ENCODE measurements around the gene YJEFN3. TPM values are rescaled to one million over a fixed set of nuclear protein-coding genes. Genes with fewer than 3 reads are reported as not detected.

The YJEFN3 gene
- total RNA-seq, 1 donor from 2014 or later, result 2.6 TPM

DNA sequence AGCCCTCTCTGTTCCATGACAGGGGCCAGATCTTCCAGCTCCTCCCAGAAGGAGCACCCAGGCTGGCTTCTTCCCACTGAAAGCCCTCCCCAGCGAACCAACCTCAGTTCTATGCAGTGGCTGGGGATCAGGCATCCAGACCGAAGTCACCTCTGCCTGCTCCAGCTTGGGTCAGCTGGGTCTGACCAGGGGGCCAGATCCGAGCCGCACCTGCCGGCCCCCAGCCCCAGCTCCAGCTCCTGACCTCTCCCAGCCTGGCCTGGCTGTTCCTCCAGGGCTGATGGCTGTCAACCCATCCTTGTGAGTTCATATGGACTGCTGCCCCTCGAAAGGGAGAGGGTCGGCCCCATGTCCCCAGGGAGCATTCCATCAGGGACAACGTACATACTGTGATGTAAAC lies 21.4 kb upstream of the YJEFN3 start:
- Histone ChIP-seq H3K27me3 (no peaks in the 10 kb centered on the region), H3K27ac (no peak overlapping the region), H3K4me2 (no peak overlapping the region), H3K4me3 (no peak overlapping the region), H2AFZ (replicated peaks) (no peak overlapping the region), H3K79me2 (ENCODE audit: low read depth) (no peaks in the 10 kb centered on the region), H3F3A (ENCODE audit: low read depth) (peaks cover 10% of the 10 kb centered on the region), H3K9me3 (ENCODE audit: low read depth) (no peaks in the 10 kb centered on the region), H3K9ac (no peak overlapping the region), H3K4me1 (no peaks in the 10 kb centered on the region), H4K20me1 (ENCODE audit: low read depth) (peaks cover 2% of the 10 kb centered on the region), H3K36me3 (no peaks in the 10 kb centered on the region)
- Mint-ChIP-seq H3K9me3 (no peaks in the 10 kb centered on the region), H3K27me3 (ENCODE audit: insufficient read depth, low read depth) (peaks cover 2% of the 10 kb centered on the region), H3K4me3 (no peak overlapping the region), H3K36me3 (peaks cover 25% of the 10 kb centered on the region), H3K4me1 (peaks cover 2% of the 10 kb centered on the region), H3K27ac (no peak overlapping the region)
- DNase-seq (ENCODE audit: low spot score), result no peak
- TF ChIP-seq EZH2phosphoT487 (IDR thresholded peaks at IDR 0.05) (no peak), EZH2 (IDR thresholded peaks at IDR 0.05) (no peak)
- TF ChIP-seq, protein P1, sequence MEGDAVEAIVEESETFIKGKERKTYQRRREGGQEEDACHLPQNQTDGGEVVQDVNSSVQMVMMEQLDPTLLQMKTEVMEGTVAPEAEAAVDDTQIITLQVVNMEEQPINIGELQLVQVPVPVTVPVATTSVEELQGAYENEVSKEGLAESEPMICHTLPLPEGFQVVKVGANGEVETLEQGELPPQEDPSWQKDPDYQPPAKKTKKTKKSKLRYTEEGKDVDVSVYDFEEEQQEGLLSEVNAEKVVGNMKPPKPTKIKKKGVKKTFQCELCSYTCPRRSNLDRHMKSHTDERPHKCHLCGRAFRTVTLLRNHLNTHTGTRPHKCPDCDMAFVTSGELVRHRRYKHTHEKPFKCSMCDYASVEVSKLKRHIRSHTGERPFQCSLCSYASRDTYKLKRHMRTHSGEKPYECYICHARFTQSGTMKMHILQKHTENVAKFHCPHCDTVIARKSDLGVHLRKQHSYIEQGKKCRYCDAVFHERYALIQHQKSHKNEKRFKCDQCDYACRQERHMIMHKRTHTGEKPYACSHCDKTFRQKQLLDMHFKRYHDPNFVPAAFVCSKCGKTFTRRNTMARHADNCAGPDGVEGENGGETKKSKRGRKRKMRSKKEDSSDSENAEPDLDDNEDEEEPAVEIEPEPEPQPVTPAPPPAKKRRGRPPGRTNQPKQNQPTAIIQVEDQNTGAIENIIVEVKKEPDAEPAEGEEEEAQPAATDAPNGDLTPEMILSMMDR (IDR thresholded peaks at IDR 0.05), result no peak

DNA sequence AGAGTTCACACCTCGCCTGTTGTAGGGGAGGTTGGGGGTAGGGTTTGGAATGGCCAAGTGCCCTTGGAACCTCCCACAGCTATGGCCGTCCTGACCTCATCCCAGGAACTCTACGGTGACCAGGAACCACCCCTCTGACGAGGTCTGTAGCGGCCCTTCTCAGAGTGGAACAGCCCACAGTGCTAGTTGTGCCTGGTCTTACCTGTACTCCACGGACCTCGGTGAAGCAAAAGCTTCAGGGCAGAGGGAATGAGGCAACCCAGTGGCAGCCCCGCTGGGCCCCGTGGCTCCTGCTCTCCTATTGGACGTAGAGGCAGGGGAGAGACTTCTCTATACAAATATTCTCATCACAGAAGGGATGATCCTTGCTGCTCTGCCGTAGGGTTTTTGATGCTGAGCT lies 20.5 kb upstream of the YJEFN3 start:
- Mint-ChIP-seq H3K27me3 (ENCODE audit: insufficient read depth, low read depth) (peaks cover 2% of the 10 kb centered on the region), H3K36me3 (peaks cover 19% of the 10 kb centered on the region), H3K27ac (no peak overlapping the region), H3K4me1 (peaks cover 2% of the 10 kb centered on the region), H3K4me3 (no peak overlapping the region), H3K9me3 (no peaks in the 10 kb centered on the region)
- Histone ChIP-seq H3K4me2 (no peak overlapping the region), H3K36me3 (no peaks in the 10 kb centered on the region), H3F3A (ENCODE audit: low read depth) (peaks cover 10% of the 10 kb centered on the region), H3K27ac (no peak overlapping the region), H3K4me1 (no peaks in the 10 kb centered on the region), H3K79me2 (ENCODE audit: low read depth) (no peaks in the 10 kb centered on the region), H3K27me3 (no peaks in the 10 kb centered on the region), H2AFZ (replicated peaks) (no peak overlapping the region), H3K4me3 (no peak overlapping the region), H4K20me1 (ENCODE audit: low read depth) (peaks cover 2% of the 10 kb centered on the region), H3K9ac (no peak overlapping the region), H3K9me3 (ENCODE audit: low read depth) (no peaks in the 10 kb centered on the region)
- DNase-seq (ENCODE audit: low spot score), result no peak
- TF ChIP-seq EZH2phosphoT487 (IDR thresholded peaks at IDR 0.05), result no peak
- TF ChIP-seq, protein P1 (IDR thresholded peaks at IDR 0.05), result no peak
- no peak for TF ChIP-seq EZH2 (IDR thresholded peaks at IDR 0.05)

DNA sequence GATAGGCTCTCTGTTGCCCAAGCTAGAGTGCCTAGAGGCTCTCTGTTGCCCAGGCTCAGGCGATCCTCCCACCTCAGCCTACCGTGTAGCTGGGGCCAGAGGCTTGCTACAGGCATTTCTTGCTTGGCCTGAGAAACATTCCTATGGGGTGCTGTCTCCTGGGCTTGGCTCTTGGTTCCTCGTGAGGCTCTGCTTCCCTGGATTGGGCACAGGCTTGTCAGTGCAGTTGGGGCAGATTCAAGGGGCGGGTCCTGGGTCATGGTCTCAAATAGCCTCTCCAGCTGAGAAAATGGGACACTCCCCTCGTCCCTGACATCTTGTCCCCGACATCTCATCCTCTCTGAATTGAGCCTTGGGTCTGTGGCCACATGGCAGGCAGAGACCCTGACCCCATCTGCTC lies 18.3 kb upstream of the YJEFN3 start:
- H3K27me3 Mint-ChIP-seq (ENCODE audit: insufficient read depth, low read depth), result no peaks in the 10 kb centered on the region
- no peaks in the 10 kb centered on the region for H3K79me2 ChIP-seq (ENCODE audit: low read depth)
- no peaks in the 10 kb centered on the region for H4K20me1 ChIP-seq (ENCODE audit: low read depth)
- peak overlapping the region; percentile 26 for H3K27ac Mint-ChIP-seq
- H2AFZ ChIP-seq (replicated peaks), result no peak overlapping the region
- peaks cover 2% of the 10 kb centered on the region for H3K4me1 Mint-ChIP-seq
- peaks cover 10% of the 10 kb centered on the region for H3F3A ChIP-seq (ENCODE audit: low read depth)
- H3K27me3 ChIP-seq, result no peaks in the 10 kb centered on the region
- H3K9me3 ChIP-seq (ENCODE audit: low read depth), result no peaks in the 10 kb centered on the region
- H3K9ac ChIP-seq, result no peak overlapping the region
- H3K4me3 Mint-ChIP-seq, result no peak overlapping the region
- H3K36me3 ChIP-seq, result no peaks in the 10 kb centered on the region
- no peak overlapping the region for H3K4me3 ChIP-seq
- DNase-seq (ENCODE audit: low spot score), result no peak
- TF ChIP-seq, protein P1 (IDR thresholded peaks at IDR 0.05), result no peak
- TF ChIP-seq EZH2 (IDR thresholded peaks at IDR 0.05) (no peak), EZH2phosphoT487 (IDR thresholded peaks at IDR 0.05) (no peak)
- peaks cover 9% of the 10 kb centered on the region for H3K36me3 Mint-ChIP-seq
- no peak overlapping the region for H3K4me2 ChIP-seq
- H3K9me3 Mint-ChIP-seq, result no peaks in the 10 kb centered on the region
- no peak overlapping the region for H3K27ac ChIP-seq
- no peaks in the 10 kb centered on the region for H3K4me1 ChIP-seq
